Esophagus squamous epithelium (tissue), 5 donors: ENCODE results near the gene CTNNA3. TPM values are rescaled to one million over a fixed set of nuclear protein-coding genes. Genes with fewer than 3 reads are reported as not detected.

Experiments
- DNase-seq: peaks from one replicate; lab custom pipeline; 2025; lab: John Stamatoyannopoulos, UW
- H3K27ac ChIP-seq, 4 donors: fragments of 200-600 bp; sonication (generic); one replicate each; pipeline ENCODE4 v1.5.1; 2016 to 2019; ENCODE audit warnings: mild to moderate bottlenecking in 1 of 4
- H3K27me3 ChIP-seq, 4 donors: fragments of 200-600 bp; sonication (generic); 1 replicate in 3 of 4; 2 replicates in 1 of 4; pipeline versions ENCODE4 v1.5.1 to v1.6.0; 2017 to 2021; ENCODE audit warnings: antibody characterized with exemption in 1 of 4
- H3K36me3 ChIP-seq, 3 donors: fragments of 200-600 bp; sonication (generic); one replicate each; pipeline ENCODE4 v1.5.1; 2016 to 2019
- H3K4me1 ChIP-seq, 3 donors: fragments of 200-600 bp; sonication (generic); one replicate each; pipeline ENCODE4 v1.5.1; 2017 to 2019
- H3K4me3 ChIP-seq, 4 donors: fragments of 200-600 bp; sonication (generic); 1 replicate in 3 of 4; 2 replicates in 1 of 4; pipeline ENCODE4 v1.5.1; 2016 to 2019; ENCODE audit warnings: mild to moderate bottlenecking in 2 of 4, moderate library complexity in 1 of 4
- H3K9me3 ChIP-seq, 3 donors: fragments of 200-600 bp; sonication (generic); one replicate each; pipeline ENCODE4 v1.5.1; 2016 to 2019
- CTCF ChIP-seq, 6 experiments: fragments of 450-650 bp in 4 of 6; fragments of 200-600 bp in 2 of 6; sonication (generic) in 2 of 6; IDR thresholded peaks; one replicate each; pipeline ENCODE4 v1.5.1; 2016 to 2019; ENCODE audit warnings: antibody characterized with exemption in 6 of 6, mild to moderate bottlenecking in 4 of 6, moderate library complexity in 4 of 6
- POLR2A ChIP-seq, 4 donors: fragments of 450-650 bp; IDR thresholded peaks; one replicate each; pipeline ENCODE4 v1.6.1; 2017; ENCODE audit warnings: antibody characterized with exemption in 4 of 4, mild to moderate bottlenecking in 4 of 4, moderate library complexity in 3 of 4
- WGBS, 2 donors: methylation state at CpG; one replicate each; pipeline ENCODE4 v1.1.5; 2018; 5-methylcytosine and 5-hydroxymethylcytosine counted together
- intact Hi-C: fragments of 100-400 bp; cut with DNase I; formaldehyde crosslinking; loops from one replicate; pipeline ENCODE4 v1.15.0; 2022
- total RNA-seq, 4 donors: library from RNA; depleted of rRNA; stranded (reverse); fragments of >200 nt; gene quantifications; one replicate each; pipeline ENCODE4 v1.1.0, GENCODE V29; 2016
- donor health status: DM: yes; HTN: yes; CAD: no.

The CTNNA3 gene
- total RNA-seq, 4 donors from 2014 or later = 0.29 to 1.9 (median 0.61) TPM; not detected in 1

GRCh38 chr10:67657775-67658174 is 38.2 kb downstream of the CTNNA3 start:
- intact Hi-C loops = no loop called here
- TF ChIP-seq POLR2A (IDR thresholded peaks at IDR 0.05) (no peak), CTCF (IDR thresholded peaks at IDR 0.05) (no peak)
- no peaks in the 10 kb centered on the region for H3K4me1 ChIP-seq
- WGBS, 2 donors = 67 to 86% methylated on average over 3 to 4 of the region's 4 CpGs
- H3K27ac ChIP-seq = no peak overlapping the region
- H3K4me3 ChIP-seq = no peak overlapping the region
- no peak for DNase-seq
- H3K36me3 ChIP-seq = no peaks in the 10 kb centered on the region
- H3K9me3 ChIP-seq = no peaks in the 10 kb centered on the region
- no peaks in the 10 kb centered on the region for H3K27me3 ChIP-seq

GRCh38 chr10:67650558-67650957 is 45.4 kb downstream of the CTNNA3 start:
- no peaks in the 10 kb centered on the region for H3K4me1 ChIP-seq
- no peaks in the 10 kb centered on the region for H3K9me3 ChIP-seq
- TF ChIP-seq CTCF (IDR thresholded peaks at IDR 0.05) = no peak
- TF ChIP-seq POLR2A (IDR thresholded peaks at IDR 0.05) = no peak
- no peak overlapping the region for H3K27ac ChIP-seq
- DNase-seq = no peak
- H3K27me3 ChIP-seq = no peaks in the 10 kb centered on the region
- intact Hi-C loops = no loop called here
- no peaks in the 10 kb centered on the region for H3K36me3 ChIP-seq
- H3K4me3 ChIP-seq = no peak overlapping the region
- 78% methylated on average over 4 of the region's 4 CpGs for WGBS, 2 donors

- intact Hi-C loops = no loop called here
These were observed 47.3 kb downstream of the CTNNA3 start for GRCh38 chr10:67648613-67649229.

GRCh38 chr10:67630904-67631303 is 65.1 kb downstream of the CTNNA3 start:
- H3K4me1 ChIP-seq = no peaks in the 10 kb centered on the region
- intact Hi-C loops = no loop called here
- no peaks in the 10 kb centered on the region for H3K36me3 ChIP-seq
- DNase-seq = no peak
- H3K9me3 ChIP-seq = no peaks in the 10 kb centered on the region
- no peak for TF ChIP-seq POLR2A (IDR thresholded peaks at IDR 0.05)
- no peak for TF ChIP-seq CTCF (IDR thresholded peaks at IDR 0.05)
- no peaks in the 10 kb centered on the region for H3K27me3 ChIP-seq
- H3K4me3 ChIP-seq = no peak overlapping the region
- no peak overlapping the region for H3K27ac ChIP-seq

More at GRCh38 chr10:67648613-67649229, 47.3 kb downstream of the CTNNA3 start:
- DNase-seq = no peak
- no peaks in the 10 kb centered on the region for H3K36me3 ChIP-seq
- WGBS, 2 donors = 79 to 81% methylated on average over 4 of the region's 4 CpGs
- H3K27ac ChIP-seq = no peak overlapping the region
- no peaks in the 10 kb centered on the region for H3K4me1 ChIP-seq
- no peaks in the 10 kb centered on the region for H3K27me3 ChIP-seq
- TF ChIP-seq POLR2A (IDR thresholded peaks at IDR 0.05) (no peak), CTCF (IDR thresholded peaks at IDR 0.05) (no peak)
- no peaks in the 10 kb centered on the region for H3K9me3 ChIP-seq
- no peak overlapping the region for H3K4me3 ChIP-seq

GRCh38 chr10:67629461-67629971 is 66.5 kb downstream of the CTNNA3 start:
- intact Hi-C loops = no loop called here
- H3K36me3 ChIP-seq = no peaks in the 10 kb centered on the region
- H3K4me1 ChIP-seq = no peaks in the 10 kb centered on the region
- no peak overlapping the region for H3K27ac ChIP-seq
- H3K27me3 ChIP-seq = no peaks in the 10 kb centered on the region
- DNase-seq = no peak
- no peak overlapping the region for H3K4me3 ChIP-seq
- no peaks in the 10 kb centered on the region for H3K9me3 ChIP-seq
- no peak for TF ChIP-seq POLR2A (IDR thresholded peaks at IDR 0.05)
- no peak for TF ChIP-seq CTCF (IDR thresholded peaks at IDR 0.05)
